Measurements from ENCODE around the gene CD200.
A peak's percentile ranks its signal among the peaks of the same experiment; 100 is the strongest.

Gene CD200

GRCh38 chr3:112333002-112333380 is at the start of gene CD200:
TSS of gene CD200 (plus strand) at chr3:112333156. CDS start at chr3:112333213, 57 bp downstream.
- DNase-seq (ENCODE audit: low spot score) = no peak

- DNase-seq (ENCODE audit: low spot score) = no peak
Observed at GRCh38 chr3:112289011-112289410, 43.9 kb upstream of the CD200 start.

DNA sequence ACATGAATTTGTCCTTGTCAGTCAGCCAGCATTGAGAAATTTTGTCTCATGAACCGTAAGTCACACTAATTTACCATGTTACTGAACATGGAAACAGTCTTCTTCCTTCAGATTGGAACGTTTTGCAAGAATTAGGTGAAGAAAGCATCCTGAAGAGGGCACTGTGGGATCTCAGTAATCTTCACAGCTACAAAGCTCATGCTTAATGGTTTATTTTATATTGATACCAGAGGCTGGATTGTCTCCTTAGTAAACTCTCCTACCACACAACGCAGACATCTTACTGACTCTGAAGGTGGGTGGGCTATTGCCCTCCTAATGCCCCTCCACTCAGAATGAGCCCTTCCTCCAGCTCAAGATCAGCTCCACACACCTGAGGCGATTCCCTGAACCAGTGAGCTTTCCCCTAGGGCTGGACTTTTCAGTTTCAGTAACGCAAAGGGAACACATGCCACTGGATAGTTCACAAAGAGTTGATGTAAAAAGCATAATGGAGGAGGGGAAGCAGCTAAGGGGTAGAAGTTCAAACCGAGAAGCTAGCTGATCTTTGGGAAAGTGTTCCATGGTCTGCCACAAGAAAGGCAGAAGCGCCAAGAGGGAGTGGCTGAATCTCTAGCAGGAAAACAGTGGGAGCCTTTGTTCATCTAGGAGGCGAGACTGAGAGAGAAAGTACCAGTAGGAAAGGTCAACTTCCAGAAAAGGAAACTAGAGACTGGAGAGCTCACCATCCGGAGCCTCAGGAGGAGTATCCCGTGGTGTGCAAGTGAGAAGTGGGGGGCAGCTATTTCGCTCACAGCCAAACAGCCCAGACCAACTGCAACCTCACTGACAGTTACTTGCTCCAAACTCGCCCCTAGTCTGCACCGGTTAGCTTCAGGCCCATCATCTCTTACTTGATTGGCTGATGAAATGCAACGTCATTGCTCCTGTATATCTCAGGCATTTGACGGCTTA is 39.3 kb upstream of the CD200 start, which contains the start of gene SLC9C1:
Gene SLC9C1, minus strand, starts transcription at position 849 of the 954 bp plus-strand sequence. CDS start 7,425 bp downstream, outside the sequence.
- DNase-seq (ENCODE audit: low spot score) = peak; percentile 89

DNA sequence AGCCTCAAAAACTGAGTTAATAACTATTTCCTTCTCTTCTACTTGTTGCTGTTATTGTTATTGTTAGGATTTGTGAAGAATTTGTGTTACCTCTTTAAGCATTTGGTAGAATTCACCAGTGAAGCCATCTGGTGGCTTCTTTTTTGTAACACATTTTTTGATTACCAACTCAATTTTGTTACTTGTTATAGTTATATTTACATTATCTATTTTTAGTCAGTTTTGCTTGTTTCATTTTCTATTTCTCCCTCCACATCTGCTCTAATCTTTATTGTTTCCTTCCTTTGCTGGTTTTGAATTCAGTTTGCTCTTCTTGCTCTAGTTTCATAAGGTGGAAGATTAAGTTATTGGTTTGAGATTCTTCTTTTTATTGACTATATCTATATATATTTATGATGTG is 35.2 kb upstream of the CD200 start:
- DNase-seq (ENCODE audit: low spot score) = peak; percentile 87

DNA sequence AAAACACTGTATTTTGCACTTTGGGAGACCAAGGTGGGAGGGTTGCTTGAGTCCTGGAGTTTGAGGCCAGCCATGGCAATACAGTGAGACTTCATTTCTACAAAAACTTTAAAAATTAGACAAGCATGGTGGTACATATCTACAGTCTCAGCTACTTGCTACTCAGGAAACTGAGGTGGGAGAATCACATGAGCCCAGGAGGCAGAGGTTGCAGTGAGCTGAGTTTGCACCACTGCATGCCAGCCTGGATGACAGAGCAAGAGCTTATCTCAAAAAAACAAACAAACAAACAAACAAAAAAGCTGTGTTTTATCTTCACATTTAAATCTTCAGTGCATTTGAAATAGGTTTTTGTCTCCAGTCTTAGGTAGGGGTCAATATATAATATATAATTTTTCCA is 34.2 kb upstream of the CD200 start:
- DNase-seq (ENCODE audit: low spot score) = peak; percentile 14

GRCh38 chr3:112302150-112302830 is 30.7 kb upstream of the CD200 start:
- DNase-seq (ENCODE audit: low spot score) = peak; percentile 37

- peak; percentile 42 for DNase-seq (ENCODE audit: low spot score)
Observed at GRCh38 chr3:112302881-112303763, 29.8 kb upstream of the CD200 start.

DNA sequence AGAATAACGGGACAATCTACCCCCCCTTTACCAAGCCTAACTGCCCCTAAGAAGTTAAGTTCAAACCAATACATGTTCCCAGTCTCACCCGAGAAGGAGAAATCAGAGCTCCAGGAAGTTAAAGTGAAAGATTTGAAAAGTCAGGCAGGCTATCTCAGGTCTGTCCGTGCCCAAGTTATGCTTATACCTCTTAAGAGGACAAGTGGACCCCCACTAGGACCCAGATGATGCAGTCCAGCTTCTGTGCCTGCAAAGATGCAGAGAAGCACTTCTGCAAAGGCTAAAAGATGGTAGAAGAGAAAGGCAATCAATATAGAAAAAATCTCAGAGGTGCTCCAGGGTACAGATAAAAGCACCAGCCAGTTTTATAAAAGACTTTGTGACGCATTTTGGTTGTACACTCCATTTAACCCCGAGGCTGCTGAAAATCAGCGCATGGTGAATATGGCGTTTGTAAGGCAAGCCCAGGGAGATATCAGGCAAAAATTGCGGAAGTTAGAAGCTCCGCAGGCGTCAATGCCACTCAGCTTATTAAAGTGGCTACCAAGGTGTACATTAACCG is 29.1 kb upstream of the CD200 start:
- DNase-seq (ENCODE audit: low spot score) = peak; percentile 45

- DNase-seq (ENCODE audit: low spot score) = peak; percentile 28
Observed at GRCh38 chr3:112304611-112305010, 28.3 kb upstream of the CD200 start.

- DNase-seq (ENCODE audit: low spot score) = no peak
Observed at GRCh38 chr3:112306825-112307224, 26.1 kb upstream of the CD200 start.

DNA sequence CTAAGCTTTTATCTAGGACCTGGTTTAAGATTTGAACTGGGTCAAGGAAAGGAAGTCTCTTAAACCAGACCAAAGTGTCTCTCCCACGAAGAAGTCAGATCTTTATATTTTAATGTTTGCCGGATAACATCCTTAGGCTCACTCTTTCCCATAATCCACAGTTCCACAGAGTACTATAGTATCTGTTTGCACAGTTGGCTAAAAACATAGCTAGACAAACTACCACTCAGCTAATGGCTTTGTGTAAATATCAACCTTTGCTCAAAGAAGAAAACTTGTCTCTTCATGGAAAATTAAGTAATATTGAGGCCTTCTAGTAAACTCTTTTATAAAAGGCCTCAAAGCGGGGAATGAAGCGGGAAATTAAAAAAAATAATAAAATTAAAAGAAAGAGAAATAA is 25.4 kb upstream of the CD200 start:
- DNase-seq (ENCODE audit: low spot score) = no peak

DNA sequence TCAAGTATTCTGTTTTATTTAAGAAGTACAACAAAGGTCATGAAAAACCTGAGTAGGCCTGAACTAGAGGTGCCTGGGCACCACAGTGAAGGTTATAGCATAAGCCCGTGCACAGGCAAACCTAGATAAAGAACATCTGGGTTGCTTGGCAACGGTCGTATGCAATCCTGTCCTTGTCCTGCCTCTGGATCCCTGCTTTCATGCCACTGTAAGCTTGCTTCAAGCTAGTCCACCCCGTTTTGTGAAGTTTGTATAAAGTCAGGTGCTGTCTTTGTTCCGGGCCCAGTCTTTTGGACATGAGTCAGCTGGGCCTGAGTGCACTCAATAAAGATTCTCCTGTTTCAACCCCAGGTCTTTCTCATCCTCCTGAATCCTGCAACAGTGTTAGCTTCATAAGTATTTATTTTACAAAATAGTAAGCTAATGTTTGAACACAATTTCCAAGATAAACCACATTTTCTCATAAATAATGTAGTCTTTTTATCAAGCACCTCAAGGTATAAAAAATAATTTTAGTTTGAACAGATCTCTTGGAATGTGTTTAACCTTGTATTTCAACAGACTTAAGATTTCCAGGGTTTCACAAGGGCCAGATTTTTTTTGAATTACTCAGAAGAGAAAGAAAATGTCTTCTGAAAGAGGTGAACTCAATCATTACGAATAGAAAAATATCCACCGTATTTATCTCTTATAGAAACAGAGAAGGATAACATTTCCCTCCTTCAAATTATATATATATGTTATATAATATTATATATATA is 24.6 kb upstream of the CD200 start:
- no peak for DNase-seq (ENCODE audit: low spot score)

DNA sequence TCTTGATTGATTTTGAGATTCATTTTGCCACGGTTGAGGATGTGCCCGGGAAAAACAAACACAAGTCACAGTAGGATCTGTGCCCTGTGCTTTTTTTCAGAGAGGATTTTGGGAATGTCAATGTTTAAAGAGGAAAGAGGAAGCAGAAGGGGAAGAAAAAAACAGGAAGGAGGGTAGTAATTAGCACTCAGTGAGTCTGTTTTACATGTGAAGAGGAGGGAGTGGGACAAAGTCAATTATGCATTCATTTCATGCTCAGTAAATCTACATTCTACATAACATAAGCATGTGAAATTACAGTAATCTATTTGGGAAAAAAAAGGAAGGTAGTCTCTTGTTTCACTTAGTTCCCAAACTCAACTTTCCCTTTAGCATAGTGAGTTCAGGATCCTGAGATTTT is 18.3 kb upstream of the CD200 start:
- DNase-seq (ENCODE audit: low spot score) = no peak

DNA sequence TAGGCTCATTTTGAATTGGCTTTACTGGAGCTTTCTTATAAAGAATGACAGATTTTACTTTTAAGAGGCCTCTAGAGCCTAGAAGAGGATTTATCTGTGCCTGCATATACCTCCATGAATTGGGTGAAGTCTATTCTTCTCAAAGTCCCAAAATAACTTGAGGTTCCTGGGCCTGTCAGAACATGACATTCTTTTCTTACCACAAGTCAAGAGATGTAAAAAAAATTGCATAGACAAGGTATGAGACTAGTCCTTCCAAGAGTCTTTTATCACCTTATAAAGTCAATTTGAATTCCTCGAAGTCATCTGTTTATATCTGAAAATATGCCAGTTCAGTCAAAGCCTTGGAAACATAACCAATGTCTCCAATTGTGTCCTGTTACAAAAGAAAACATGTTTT is 17.2 kb upstream of the CD200 start:
- DNase-seq (ENCODE audit: low spot score) = no peak

DNA sequence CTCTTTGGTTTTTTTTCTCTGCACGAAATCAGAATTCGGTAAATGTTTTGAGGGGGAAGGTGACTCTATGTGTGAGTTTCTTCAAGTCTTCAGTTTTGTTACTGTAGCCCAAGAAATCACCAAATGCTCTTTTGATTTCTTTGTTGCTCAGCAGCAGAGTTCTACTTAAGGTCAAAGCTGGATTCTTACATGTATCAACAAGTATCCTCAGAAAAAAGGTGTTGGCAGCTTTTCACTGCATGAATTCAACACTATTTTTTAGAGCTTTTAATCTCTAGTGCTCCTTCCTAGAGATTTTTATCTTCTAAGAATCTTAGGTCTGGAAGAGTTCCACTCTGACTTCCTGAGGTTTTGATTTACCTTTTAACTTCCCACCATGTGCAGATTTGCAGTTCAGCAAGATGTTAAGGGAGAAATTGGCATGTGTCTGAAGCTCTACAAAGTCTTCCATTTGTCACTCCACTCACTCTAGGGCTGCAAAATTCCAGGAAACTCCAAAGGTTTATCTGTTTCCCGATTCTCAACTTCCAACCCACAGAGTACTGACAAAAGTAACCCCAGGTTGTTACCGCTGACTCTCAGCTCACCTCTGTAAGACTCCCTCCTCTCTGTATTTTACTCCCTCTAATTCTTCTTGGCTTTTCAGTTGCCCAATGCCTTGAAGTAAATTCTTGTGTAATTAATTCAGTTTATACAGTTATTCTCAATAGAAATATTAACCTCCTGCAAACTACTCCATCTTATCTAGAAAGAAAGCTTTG is 13.3 kb upstream of the CD200 start:
- no peak for DNase-seq (ENCODE audit: low spot score)

GRCh38 chr3:112320691-112321090 is 12.3 kb upstream of the CD200 start:
- no peak for DNase-seq (ENCODE audit: low spot score)

DNA sequence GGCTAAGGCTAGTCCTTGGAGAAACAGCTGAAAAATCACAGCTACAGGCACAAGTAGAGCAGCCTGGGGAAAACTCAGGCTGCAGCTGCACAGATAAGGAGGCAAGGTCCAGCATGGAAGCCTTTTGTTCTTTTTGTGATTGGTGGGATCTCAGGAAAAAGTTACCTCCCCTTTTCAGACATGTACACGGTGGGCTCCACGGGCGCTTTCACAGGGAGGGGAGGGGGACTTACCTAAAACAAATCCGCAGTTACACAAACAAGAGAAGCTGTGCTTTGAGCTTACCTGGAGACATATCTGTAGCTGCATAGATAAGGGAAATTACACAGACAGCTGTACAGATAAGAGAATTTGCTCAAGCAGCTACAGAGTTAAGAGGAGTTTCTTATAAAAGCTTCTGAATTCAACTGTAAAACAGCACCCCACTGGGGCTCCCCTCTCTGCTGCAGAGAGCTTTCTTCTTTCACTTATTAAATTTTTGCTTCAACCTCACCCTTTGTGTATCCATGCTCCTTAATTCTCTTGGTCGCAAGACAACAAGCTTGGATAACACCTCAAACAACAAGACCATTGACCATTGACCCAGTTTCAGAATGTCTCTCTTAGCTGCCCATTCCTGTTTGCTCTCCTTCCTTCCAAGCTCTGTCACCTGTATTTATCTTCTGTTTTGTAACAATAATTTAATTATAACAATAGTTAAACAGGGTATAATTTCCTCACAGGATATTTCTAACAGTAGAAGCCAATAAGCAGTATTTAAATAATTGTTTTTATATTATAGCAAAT is 10.9 kb upstream of the CD200 start:
- no peak for DNase-seq (ENCODE audit: low spot score)

DNA sequence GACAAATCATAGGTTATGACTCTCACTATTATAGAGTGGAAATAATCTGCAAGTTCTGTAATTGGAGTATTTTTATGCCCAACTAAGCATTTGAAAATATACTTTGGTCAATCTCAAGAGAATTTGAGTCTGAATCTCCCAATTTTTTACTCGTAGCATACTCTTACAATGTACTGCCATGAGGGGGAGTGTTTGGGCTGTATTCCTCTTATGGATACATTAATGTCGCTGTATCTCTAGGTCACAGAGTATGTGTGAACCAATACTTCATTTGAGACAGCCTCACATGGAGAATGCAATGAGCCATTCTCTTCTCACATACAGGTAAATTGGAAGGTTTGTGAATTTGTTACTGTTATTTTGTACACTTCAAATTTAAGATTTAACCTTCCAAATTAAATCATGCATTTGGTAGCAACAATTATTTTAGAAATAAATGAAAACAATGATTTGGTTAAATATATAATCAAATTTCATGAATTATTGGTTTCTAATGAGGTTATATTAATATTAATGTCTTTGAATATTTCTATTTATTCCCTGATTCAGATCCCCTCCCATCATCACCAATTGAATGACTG is 5.5 kb upstream of the CD200 start:
- DNase-seq (ENCODE audit: low spot score) = peak; percentile 84

DNA sequence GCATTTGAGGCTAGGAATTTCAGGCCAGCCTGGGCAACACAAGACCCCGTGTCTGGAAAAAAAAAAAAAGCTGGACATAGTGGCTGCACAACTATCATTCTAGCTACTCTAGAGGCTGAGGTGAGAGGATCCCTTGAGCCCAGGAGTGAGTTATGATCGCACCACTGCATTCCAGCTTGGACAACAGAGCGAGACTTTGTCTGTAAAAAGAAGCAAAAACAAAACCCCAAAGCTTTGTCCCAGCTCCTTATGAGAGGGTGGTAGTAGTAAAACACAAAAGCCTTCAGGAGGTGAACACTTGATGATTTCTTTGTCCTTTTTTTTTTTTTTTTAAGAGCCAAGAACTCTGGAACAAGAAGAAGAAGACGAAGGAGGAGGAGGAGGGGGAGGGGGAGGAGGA is 1.1 kb upstream of the CD200 start:
- DNase-seq (ENCODE audit: low spot score) = no peak

All from NAMALWA (cell line).